GM12891 (cell line): ENCODE results near the gene C17orf114.
A peak's percentile ranks its signal among the peaks of the same experiment; 100 is the strongest.

ENCODE experiments used
- DNase-seq: peaks from one replicate; pipeline ENCODE4 v3.0.0; 2011; ENCODE audit warnings: low spot score; ENCODE audit not compliant: insufficient read length
- FAIRE-seq: peaks from 2 replicates; lab custom pipeline; 2011; peaks lifted over from hg19 to GRCh38; lab: Jason Lieb, UNC
- PAX5 ChIP-seq: IDR thresholded peaks from 2 replicates; pipeline ENCODE4 v1.6.1; 2011; ENCODE audit warnings: low read length, moderate library complexity, mild to moderate bottlenecking; ENCODE audit not compliant: insufficient read depth, severe bottlenecking
- POLR2A ChIP-seq: IDR thresholded peaks from 2 replicates; pipeline ENCODE4 v1.6.1; 2011; ENCODE audit warnings: low read depth, low read length, control low read depth
- POLR2AphosphoS5 ChIP-seq: IDR thresholded peaks from 2 replicates; pipeline ENCODE4 v1.6.1; 2011; ENCODE audit warnings: low read depth, low read length, control low read depth
- POU2F2 ChIP-seq: IDR thresholded peaks from 2 replicates; pipeline ENCODE4 v1.6.1; 2011; ENCODE audit warnings: low read depth, mild to moderate bottlenecking, control low read depth, low read length, moderate library complexity
- SPI1 ChIP-seq: IDR thresholded peaks from 2 replicates; pipeline ENCODE4 v1.6.1; 2011; ENCODE audit warnings: low read depth, low read length, control low read depth
- TAF1 ChIP-seq: IDR thresholded peaks from 2 replicates; pipeline ENCODE4 v1.6.1; 2011; ENCODE audit warnings: low read depth, low read length, control low read depth

C17orf114 gene

GRCh38 chr17:4788807-4789700 is 13.1 kb downstream of the C17orf114 start, which contains the start of gene GLTPD2:
GLTPD2 (plus strand) TSS chr17:4788964; CDS start chr17:4789012, 48 bp downstream.
- no peak for DNase-seq
- peak; percentile 31 for FAIRE-seq
- TF ChIP-seq SPI1: no peak
- TF ChIP-seq PAX5: no peak
- TF ChIP-seq TAF1: no peak
- TF ChIP-seq POLR2A: no peak
- TF ChIP-seq POU2F2: no peak
- no peak for TF ChIP-seq POLR2AphosphoS5

- no peak for FAIRE-seq
- no peak for DNase-seq
- no peak for TF ChIP-seq POLR2A
- no peak for TF ChIP-seq TAF1
- no peak for TF ChIP-seq POLR2AphosphoS5
- no peak for TF ChIP-seq SPI1
- no peak for TF ChIP-seq POU2F2
- no peak for TF ChIP-seq PAX5
Observed at GRCh38 chr17:4788159-4788806, 13.8 kb downstream of the C17orf114 start.

DNA sequence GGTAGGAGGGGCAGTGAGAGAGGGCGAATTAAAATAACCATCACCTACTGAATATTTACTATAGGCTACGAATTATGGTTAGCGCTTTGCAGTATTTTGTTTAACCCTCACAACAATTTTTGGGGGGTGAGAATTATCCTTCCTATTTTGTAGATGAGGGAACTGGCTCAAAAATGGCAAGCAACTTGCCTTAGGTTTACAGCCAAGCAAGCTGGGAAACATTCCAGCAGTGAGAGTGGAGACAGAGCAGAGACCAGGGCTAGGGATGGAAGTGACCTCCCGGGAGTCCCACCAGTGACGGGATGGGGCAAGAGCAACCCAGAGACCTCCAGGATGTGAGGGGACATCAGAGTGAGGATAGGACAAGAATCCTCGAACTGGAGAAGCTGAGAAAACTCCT is 15.6 kb downstream of the C17orf114 start:
- FAIRE-seq: no peak
- DNase-seq: no peak
- TF ChIP-seq SPI1 (no peak), POLR2A (no peak), POLR2AphosphoS5 (no peak), TAF1 (no peak), PAX5 (no peak), POU2F2 (no peak)

- TF ChIP-seq POU2F2 (no peak), TAF1 (no peak), POLR2A (no peak), POLR2AphosphoS5 (no peak), PAX5 (no peak), SPI1 (no peak)
- no peak for DNase-seq
- FAIRE-seq: no peak
Observed at GRCh38 chr17:4786106-4786511, 16.0 kb downstream of the C17orf114 start, which contains the start of gene VMO1. VMO1 (minus strand) TSS chr17:4786364; CDS start chr17:4786352, 12 bp downstream.

DNA sequence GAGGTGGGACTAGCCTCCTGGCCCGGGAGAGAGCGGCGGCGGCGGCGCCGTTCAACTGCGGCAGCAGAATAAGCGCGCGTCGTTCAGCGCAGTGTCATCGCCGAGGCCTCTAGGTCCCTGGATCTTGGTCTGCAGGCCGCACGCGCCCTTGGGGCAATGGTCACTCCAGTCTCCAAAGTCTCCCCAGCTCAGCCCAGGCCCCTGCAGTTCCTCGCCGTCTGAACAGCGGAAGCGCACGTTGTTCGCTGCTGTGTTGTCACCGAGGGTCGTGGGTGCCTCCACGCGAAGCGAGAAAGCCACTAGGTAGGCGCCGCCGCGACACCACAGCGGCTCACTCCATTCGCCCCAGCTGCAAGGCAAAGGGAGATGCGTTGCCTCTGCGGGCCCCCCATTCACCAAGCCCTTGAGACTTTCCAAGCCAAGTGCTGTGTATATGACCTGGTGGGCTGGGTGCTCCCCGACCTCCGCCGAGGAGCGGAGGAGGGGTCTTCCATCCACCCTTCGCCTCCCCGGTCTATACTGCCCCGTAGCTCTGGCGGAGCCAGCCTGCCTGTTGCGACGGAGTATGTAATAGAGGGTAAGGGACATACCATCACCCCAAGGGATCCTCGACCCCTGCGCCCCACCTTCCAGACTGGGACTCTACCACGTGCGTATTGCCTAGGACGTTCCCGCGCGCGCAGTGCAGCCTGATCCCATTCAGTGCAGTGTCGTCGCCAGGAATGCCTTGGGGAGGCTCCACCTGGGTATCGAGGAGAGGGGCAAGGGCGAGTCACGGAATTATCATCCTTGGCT is 16.6 kb downstream of the C17orf114 start:
- DNase-seq (no peak), FAIRE-seq (peak; percentile 54)
- no peak for TF ChIP-seq TAF1
- no peak for TF ChIP-seq POLR2A

DNA sequence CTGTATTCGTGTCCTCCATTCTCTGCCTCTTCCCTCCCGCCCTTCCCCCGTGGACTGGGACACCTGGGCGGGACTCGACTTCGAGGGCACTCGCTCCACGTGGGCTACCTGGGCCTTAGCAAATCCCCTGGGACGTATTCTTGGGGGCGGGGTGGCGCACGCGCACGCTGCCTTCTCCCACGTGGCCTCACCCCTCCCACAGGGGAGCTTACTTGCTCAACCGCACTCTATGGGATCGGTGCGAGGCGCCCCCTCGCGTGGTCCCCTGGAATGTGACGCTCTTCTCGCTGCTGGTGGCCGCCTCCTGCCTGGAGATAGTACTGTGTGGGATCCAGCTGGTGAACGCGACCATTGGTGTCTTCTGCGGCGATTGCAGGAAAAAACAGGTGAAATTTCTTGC is 19.5 kb downstream of the C17orf114 start:
- DNase-seq (no peak), FAIRE-seq (no peak)
- TF ChIP-seq SPI1 (no peak), PAX5 (no peak), POU2F2 (no peak), POLR2AphosphoS5 (no peak), POLR2A (no peak), TAF1 (no peak)

DNA sequence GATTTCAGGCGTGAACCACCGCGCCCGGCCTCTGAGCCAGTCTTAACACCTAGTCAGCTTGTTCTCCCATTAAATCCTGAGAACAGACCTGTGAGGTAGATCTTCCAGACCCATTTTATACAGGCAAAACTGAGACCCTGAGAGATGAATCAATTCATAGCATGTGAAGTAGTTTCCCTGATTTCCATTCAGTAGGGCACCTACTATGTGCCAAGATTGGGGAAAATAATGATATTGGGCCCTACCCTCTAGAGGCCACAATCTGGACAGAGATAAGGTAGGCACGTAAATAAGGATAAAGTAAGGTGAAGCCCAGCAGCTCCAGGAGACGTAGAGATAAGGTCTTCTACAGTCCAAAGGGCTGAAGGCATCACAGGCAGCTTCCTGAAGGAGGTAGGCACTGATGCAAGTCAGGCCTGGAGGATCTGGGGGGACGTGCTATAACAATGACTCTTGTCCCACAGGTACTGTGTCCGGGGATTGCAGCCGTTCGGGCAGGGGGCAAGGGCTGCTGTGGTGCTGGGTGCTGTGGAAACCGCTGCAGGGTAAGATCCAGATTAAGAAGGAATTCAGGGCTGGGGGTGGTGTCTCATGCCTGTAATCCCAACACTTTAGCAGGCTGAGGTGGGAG is 21.7 kb downstream of the C17orf114 start:
- no peak for TF ChIP-seq POLR2A
- no peak for TF ChIP-seq SPI1
- TF ChIP-seq PAX5: no peak
- no peak for TF ChIP-seq TAF1
- no peak for TF ChIP-seq POU2F2
- TF ChIP-seq POLR2AphosphoS5: no peak
- DNase-seq (no peak), FAIRE-seq (no peak)

GRCh38 chr17:4777969-4778760 is 24.0 kb downstream of the C17orf114 start:
- FAIRE-seq (no peak), DNase-seq (no peak)
- TF ChIP-seq POU2F2 (no peak), POLR2AphosphoS5 (no peak), SPI1 (no peak), PAX5 (no peak), POLR2A (no peak), TAF1 (no peak)

DNA sequence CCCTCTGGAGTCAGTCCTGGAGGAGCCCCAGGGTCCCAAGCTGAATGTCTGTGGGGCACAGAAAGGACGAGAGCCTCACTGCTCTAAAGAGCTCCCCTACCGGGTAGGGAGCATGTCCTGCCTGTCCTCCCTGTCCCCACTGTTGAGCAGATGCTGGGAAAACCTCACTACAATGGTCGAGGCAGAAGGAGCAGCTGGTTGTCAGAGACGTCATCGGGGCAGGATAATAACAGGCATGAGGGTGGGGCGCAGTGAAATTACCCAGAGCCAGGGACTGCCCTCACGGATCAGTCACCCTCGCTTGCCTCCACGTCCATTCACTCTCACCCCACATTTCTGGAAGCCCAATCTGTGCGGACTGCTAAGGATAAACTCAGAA is 29.9 kb downstream of the C17orf114 start:
- no peak for DNase-seq
- FAIRE-seq: no peak
- TF ChIP-seq PAX5 (no peak), POLR2AphosphoS5 (no peak), SPI1 (no peak), TAF1 (no peak), POU2F2 (no peak), POLR2A (no peak)
